HG03378 (cell line): ENCODE data around the gene PCDH19.

Experiments
- ATAC-seq: cut with Tn5 transposase; IDR thresholded peaks from one replicate; pipeline ENCODE4 v1.9.1; 2021; ENCODE audit warnings: mild to moderate bottlenecking, moderate library complexity; ENCODE audit not compliant: unreplicated experiment

PCDH19 gene

DNA sequence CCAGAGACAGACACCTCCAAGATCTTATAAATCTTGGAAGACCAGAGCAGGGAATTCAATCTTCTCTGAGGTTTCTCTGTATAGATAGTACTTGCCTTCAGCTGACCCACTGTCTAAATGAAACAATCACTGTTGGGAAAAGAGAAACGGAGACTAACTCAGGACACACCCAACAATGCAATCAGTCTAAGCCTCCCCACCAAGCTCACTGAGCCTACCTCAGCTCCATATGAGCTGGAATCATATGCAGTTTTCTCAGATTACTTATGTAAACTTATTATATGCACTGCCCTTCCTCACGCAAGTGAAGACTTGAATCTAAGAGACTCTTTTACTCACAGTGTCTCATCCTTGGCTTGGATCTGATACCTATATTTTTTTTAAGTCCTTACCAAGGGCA, 110.5 kb downstream of the PCDH19 start:
- ATAC-seq = no peak

DNA sequence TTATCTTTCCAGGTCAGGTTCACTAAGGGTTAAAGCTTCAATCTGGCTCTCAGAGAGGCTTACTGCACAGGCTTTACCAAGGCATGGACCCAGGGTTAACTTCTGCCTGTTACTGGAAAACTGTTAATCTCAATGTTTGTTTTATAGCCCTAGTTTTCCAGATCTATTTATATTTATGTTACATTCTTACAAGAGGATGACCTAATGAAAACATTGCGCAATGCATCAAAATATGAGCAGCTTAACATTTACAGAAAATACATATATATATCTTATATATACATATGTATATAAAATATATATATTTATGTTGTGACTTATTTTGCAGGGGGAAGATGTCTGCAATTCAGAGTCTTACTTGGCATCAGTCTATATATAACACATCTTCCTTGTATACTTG, 112.3 kb downstream of the PCDH19 start:
- no peak for ATAC-seq

DNA sequence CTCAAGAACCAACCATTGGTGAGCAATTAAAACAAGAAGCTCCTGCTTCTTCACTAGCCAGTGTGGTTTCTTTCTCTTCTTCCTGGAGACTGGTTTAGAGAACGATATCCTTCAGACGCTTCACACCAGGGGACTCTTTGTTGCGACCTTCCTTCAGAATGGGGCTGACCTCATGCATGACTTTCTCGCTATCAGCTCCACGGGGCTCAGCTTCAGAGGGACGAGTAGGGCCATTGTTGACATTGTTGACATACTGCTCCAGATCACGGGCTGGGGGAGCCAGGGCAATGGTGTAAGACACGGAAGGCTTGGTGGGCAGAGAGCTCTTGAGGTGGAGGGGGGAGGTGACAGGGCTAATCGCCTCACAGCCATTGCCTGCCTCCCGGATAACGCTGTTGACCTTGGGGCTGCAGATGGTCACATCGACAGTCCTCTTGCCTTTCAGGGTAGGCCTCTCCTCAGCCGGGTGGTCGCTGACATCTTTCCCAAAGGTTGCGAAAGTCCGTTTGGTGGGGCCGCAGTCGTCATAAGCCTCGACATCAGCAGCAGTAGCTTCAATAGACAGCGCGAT, 113.8 kb downstream of the PCDH19 start:
- ATAC-seq = no peak

DNA sequence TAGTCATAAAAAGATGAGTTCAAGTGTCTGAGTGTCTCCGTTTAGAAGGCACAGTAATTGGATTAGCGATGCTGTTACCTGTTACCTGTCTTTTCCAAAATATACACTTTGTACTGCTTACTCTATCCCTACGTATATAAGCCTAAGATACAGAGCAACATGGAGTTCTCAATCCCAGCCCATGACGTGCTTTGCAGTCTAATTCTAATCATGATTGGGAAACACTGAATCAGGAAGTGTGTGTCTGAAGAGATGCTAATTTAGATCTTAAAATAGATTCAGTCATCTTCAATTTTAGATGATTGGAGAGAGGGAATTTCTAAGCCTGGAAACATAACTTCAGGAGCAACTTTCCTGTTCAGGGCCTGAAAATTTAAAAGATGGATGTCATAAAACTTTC, 115.1 kb downstream of the PCDH19 start:
- ATAC-seq = no peak

DNA sequence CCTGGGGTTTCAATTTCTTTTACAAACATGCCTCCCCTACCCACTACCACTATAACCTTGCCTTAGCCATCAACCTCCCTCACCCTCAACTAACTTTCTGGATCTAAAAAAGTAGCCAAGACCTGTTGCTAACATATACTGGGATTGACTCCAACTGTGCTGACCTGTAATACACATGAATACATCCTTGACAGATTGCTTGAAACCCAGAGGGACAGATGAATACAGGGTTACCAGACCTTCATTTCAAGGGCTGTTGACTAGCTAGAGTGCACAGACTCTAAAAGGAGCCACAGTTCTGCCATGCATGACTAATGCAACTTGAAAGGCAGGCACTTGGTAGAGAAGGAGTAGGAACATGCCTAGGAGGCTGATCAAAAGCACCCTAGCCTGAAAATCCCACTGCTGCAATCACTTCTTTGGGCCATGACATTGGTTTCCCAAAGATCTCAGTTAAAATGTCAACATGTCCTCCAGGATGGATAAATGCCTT, 121.0 kb downstream of the PCDH19 start:
- ATAC-seq = no peak

DNA sequence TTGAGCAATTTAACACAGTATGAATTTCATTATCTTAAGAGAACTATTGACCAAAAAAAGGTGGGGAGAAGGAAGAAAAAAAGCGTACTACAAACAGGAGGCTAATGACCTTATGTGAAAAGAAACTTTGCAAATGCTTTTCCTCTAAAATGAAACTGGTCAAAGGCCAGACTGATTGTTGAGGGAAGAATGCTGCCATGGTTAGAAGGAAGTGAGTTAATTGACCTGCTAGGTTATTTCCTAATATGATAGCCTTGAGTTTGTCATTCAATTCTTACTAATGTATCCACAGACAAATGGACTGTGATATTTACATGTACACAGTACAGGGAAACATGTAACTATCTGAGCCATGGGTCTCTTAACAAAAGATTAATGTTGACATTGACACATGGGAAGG, 132.8 kb downstream of the PCDH19 start:
- ATAC-seq = no peak

DNA sequence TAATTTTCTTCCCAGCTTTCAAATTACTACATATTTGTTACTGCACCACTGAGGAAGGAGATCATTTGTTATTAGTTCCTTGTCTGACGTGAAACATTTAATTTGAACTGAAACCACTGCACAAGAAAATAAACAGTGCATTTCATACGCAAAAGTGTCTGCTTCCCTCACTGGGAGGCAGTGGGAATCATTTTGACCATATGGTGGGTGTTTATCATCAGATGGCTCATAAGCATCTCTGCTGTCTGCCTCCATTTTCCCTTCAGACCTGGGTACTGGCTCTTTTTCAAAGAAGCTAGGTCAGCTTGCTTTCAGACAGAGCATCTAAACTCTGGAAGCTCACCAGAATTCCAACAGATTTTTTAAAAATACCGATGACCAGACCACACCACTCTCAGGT, 135.2 kb downstream of the PCDH19 start:
- ATAC-seq = no peak

DNA sequence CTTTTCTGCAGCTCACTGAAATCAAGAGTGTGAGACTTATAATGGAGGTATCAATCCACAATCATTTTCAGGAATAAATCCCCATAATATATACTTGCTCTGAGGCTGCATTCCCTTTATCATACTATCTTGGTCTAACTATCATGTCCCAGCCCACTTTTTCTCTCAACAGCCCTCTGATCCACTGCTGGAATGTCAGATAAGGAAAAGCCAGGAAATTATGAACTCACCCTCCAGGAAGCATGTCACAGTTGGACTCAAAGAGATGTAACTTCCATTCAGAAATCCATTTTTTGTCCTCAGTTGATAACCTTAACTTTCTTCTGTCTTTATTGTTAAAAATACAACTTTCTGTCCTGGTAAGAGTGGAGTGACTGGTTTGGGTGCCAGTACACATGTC, 144.9 kb downstream of the PCDH19 start:
- no peak for ATAC-seq

DNA sequence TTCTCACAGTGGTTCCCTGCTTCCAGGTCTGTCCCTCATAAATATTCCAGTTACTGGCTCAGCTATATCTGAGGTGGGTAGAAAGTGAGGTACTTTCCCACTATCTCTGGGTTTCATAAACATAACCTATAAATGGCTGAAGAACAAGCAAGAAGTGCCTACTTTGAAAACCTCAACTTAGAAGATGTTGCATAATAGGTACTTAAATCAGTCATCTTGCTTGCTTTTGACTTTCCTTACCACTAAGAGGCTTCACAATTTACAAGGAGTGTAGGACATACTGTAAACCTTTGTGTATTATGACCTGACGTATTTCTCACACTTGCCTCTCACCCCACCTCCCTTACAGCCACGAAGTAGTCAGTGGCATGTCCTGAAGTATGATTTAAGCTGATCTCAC, 145.9 kb downstream of the PCDH19 start:
- peak; percentile 97 for ATAC-seq

DNA sequence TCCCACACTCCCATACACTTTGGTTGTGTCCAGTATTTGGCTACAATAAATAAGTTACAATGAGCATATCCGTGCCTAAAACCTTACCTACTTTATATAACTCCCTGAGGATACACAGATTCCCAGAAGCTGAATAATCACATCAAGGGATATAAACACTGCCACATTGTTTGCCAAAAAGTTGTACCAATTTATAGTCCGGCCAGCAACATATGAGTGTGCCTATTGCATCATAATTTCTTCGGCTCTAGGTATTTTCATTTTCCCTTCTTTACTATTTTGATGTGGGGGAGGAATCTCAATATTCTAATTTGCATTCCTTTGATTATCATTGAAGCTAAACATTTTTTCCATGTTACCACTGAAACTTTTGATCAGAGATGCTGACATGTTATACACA, 146.4 kb downstream of the PCDH19 start:
- peak; percentile 15 for ATAC-seq

DNA sequence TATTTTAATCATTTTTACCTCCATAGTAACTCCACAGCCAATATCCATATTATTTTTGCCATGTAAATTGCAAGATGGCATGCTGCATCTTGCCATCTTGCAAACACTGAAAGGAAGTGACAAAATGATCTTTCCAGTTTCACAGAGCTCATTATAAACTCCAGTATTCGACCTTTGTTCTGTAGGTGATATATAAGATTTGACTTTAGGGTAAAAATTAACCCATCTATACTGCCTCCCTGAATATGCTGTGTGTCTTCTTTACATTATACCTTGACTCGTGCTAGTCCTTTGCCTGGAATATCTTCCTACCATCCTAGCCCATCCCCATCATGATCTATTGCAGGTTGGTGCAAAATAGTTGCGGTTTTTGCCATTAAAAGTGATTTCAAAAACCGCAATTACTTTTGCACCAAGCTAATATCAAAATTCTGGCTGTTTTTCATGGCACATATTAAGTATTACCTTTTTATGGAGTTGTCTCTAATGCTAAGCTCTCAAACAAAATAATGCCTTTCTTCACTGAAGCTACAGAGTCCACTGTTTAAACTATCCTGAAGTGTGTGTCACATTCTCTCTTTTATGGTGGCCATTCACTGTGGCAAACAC, 161.1 kb downstream of the PCDH19 start:
- no peak for ATAC-seq

DNA sequence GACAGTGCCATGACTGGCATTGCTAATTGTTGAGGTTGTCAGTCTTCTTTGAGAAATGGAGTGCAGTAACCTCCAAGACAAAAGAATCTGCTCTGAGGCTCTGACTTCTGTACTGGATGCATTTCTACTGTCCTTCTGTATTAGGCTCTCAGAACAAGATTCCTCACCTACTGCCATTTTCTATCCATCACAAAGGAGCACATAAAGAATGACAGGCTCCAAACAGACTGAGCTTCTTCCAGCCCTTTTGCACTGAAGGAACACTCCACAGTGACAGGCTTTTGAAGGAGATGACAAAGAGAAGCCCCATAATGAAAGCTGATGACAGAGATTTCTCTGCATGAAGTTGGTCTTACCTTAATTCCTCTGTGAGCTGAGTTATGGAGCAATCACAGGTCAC, 162.2 kb downstream of the PCDH19 start:
- ATAC-seq = no peak

DNA sequence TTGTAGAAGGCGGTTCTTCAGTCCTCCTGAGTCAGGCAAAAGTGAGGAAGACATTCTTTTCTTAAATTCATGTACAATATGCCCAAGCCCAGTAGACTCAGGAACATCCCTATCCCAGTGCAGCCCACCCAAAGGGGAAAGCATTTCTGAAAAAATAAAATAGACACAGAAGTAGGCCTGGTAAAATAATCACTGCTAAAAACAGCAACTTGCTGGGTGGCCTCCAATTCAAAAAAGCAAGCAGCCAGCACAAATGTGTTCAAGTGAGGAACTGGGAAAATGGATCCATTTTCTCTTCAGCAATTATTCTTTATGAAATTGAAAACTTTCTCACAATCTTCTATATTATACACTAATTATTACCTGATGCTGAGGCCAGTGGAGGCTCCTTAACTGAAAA, 165.4 kb downstream of the PCDH19 start:
- ATAC-seq = no peak
